IPS-20b (cell line): Measurements from ENCODE around the gene TNFRSF4.

Experiments
- H3K27ac ChIP-seq: one replicate; pipeline ENCODE4 v1.5.1; 2013; ENCODE audit warnings: low read length
- H3K27me3 ChIP-seq: 2 replicates; pipeline ENCODE4 v1.6.1; 2013; ENCODE audit warnings: mild to moderate bottlenecking, low read length, inconsistent platforms; ENCODE audit not compliant: insufficient read depth
- H3K36me3 ChIP-seq: 2 replicates; pipeline ENCODE4 v1.6.1; 2013; ENCODE audit warnings: low read depth, mild to moderate bottlenecking, inconsistent platforms, low read length, moderate library complexity; ENCODE audit not compliant: insufficient read depth
- H3K4me1 ChIP-seq: 2 replicates; pipeline ENCODE4 v1.6.1; 2013; ENCODE audit warnings: mild to moderate bottlenecking, control low read depth, inconsistent platforms, low read length, moderate library complexity; ENCODE audit not compliant: insufficient read depth
- H3K4me3 ChIP-seq: 2 replicates; pipeline ENCODE4 v1.5.1; 2013; ENCODE audit warnings: mild to moderate bottlenecking, low read length, inconsistent platforms
- H3K9ac ChIP-seq: 2 replicates; pipeline ENCODE4 v1.6.1; 2013; ENCODE audit warnings: low read depth, mild to moderate bottlenecking, inconsistent platforms, low read length, moderate library complexity
- H3K9me3 ChIP-seq: 2 replicates; pipeline ENCODE4 v1.6.1; 2013; ENCODE audit warnings: mild to moderate bottlenecking, low read depth, low read length, inconsistent platforms; ENCODE audit not compliant: insufficient read depth

TNFRSF4 gene

GRCh38 chr1:1208713-1209433 is 5.1 kb downstream of the TNFRSF4 start:
- H3K4me1 ChIP-seq, result no peaks in the 10 kb centered on the region
- no peak overlapping the region for H3K27ac ChIP-seq
- no peak overlapping the region for H3K9ac ChIP-seq
- no peaks in the 10 kb centered on the region for H3K36me3 ChIP-seq
- peaks cover 30% of the 10 kb centered on the region for H3K27me3 ChIP-seq
- H3K4me3 ChIP-seq, result no peak overlapping the region
- H3K9me3 ChIP-seq, result no peaks in the 10 kb centered on the region

- H3K27me3 ChIP-seq, result peaks cover 30% of the 10 kb centered on the region
- H3K27ac ChIP-seq, result no peak overlapping the region
- H3K4me3 ChIP-seq, result no peak overlapping the region
- H3K9ac ChIP-seq, result no peak overlapping the region
- no peaks in the 10 kb centered on the region for H3K9me3 ChIP-seq
- no peaks in the 10 kb centered on the region for H3K36me3 ChIP-seq
- H3K4me1 ChIP-seq, result no peaks in the 10 kb centered on the region
Observed at GRCh38 chr1:1207571-1207892, 6.4 kb downstream of the TNFRSF4 start.

GRCh38 chr1:1206966-1207531 is 6.9 kb downstream of the TNFRSF4 start:
- Histone ChIP-seq H3K9ac (no peak overlapping the region), H3K4me1 (no peaks in the 10 kb centered on the region), H3K27ac (no peak overlapping the region), H3K36me3 (no peaks in the 10 kb centered on the region), H3K27me3 (peaks cover 30% of the 10 kb centered on the region), H3K4me3 (peak overlapping the region; percentile 53; the same call in 1 of the 2 replicates), H3K9me3 (no peaks in the 10 kb centered on the region)

DNA sequence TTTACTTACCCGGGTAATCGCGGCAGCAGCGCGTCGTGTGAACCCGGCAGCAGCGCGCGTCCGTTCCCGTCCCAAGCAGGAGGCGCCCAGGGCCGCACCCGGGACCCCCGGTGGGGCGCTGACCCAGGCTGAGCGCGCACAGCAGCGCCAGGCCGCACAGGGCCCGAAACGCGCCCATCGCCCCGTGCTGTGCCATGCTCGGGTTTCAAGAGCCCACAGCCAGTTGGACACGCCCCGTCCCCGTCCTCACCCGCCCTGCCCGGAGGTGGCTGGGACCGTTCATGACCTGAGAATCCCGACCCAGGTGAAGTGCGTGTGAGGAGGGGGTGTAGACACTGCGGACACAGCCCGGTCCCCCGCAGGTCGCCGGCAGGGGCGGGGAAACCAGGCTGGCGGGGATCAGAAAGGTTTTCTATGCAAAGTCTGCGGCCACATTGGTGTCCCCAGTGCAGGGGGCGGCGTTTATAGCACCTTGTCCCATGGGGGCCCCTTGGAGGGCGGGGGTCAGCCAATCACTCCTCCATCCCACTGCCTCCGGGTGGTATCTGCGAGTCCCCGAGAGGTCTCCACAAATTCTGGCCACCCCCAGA is 7.5 kb downstream of the TNFRSF4 start, which contains the start of gene TNFRSF18:
Gene TNFRSF18, minus strand, starts transcription at position 217 of the 590 bp plus-strand sequence. Its CDS starts 21 bp downstream, at position 196.
- H3K9ac ChIP-seq, result no peak within 1 kb of the TSS
- peak within 1 kb of the TSS; percentile 53; the same call in 1 of the 2 replicates for H3K4me3 ChIP-seq
- no peaks in the 10 kb centered on the region for H3K9me3 ChIP-seq
- no peaks in the 10 kb centered on the region for H3K4me1 ChIP-seq
- no peaks in the 10 kb centered on the region for H3K36me3 ChIP-seq
- peaks cover 30% of the 10 kb centered on the region for H3K27me3 ChIP-seq
- no peak within 1 kb of the TSS for H3K27ac ChIP-seq

DNA sequence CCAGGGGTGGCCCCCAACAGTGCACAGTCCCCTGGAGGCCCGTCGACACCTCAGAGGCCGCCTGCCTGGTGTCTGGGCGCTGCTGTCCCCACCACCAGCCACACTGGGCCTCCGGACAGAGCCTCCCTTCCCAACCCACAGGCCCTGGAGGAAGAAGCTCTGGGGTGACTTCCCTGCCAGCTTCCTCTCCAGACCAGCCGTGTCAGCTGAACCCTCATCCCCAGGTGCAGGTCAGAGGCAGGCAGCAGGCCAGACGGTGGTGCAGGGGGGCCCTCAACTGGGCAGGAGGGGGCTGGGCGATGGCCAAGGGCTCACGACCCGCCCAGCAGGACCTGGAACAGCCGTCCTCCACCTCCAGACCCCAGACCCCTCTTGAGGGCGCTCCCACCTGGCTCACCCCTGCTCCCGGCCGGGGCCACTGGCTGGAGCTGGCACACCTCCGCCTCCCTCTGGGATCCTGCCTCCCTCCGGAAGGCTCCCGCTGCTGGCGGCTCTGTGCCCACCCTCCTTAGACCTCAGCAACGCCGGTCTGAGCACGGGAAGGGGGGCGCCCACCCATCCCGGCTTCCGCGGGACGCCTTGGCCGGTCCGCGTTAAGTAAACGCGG is 8.1 kb downstream of the TNFRSF4 start:
- Histone ChIP-seq H3K4me1 (no peaks in the 10 kb centered on the region), H3K27ac (no peak overlapping the region), H3K4me3 (peak overlapping the region; percentile 53; the same call in 1 of the 2 replicates), H3K36me3 (no peaks in the 10 kb centered on the region), H3K9me3 (no peaks in the 10 kb centered on the region), H3K9ac (no peak overlapping the region), H3K27me3 (peaks cover 30% of the 10 kb centered on the region)

DNA sequence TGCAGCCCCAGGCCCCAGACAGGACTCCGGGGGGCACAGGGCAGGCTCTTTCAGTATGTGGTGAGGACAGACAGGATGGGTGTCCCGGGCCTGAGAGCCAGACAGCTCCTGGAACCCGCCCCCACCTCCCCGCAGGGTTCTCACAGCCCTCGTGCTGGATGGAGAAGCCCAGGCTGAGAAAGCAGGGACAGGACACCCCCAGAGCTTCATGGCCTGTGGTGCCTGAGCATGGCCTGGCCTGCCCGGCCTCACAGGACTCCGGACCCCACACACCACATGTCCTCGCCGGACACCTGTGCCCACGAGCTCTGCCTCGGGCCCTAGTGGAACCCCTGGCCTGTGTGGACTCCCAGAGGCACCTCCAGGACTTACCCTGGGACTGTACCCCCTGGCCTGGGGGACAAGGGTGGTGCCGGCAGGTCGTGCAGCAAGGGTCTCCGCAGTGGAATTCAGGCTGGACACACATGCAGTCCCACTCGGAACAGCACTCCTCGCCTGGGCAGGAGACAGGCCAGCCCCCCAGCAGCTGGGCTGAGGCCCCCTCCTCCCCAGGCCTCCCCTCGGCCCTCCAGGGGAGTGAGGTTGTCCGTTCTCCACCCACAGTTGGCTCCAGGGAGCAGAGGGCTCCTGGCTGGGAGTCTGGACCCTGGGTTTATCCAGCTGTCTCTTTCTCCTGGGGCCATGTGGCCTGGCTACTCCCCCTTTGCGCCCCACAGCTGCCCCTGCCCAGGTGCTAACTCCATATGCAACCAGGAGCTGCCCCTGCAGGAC is 8.8 kb downstream of the TNFRSF4 start:
- Histone ChIP-seq H3K4me1 (no peaks in the 10 kb centered on the region), H3K4me3 (no peak overlapping the region), H3K36me3 (no peaks in the 10 kb centered on the region)

GRCh38 chr1:1204425-1204920 is 9.5 kb downstream of the TNFRSF4 start:
- Histone ChIP-seq H3K27ac (no peak overlapping the region), H3K36me3 (no peaks in the 10 kb centered on the region), H3K4me1 (no peaks in the 10 kb centered on the region), H3K27me3 (peaks cover 41% of the 10 kb centered on the region), H3K9me3 (no peaks in the 10 kb centered on the region), H3K4me3 (no peak overlapping the region), H3K9ac (no peak overlapping the region)

More for the DNA sequence above, 8.8 kb downstream of the TNFRSF4 start:
- no peaks in the 10 kb centered on the region for H3K9me3 ChIP-seq
- peaks cover 35% of the 10 kb centered on the region for H3K27me3 ChIP-seq
- no peak overlapping the region for H3K27ac ChIP-seq
- no peak overlapping the region for H3K9ac ChIP-seq

GRCh38 chr1:1203561-1204424 is 10.2 kb downstream of the TNFRSF4 start:
- H3K4me1 ChIP-seq, result no peaks in the 10 kb centered on the region
- H3K27me3 ChIP-seq, result peaks cover 41% of the 10 kb centered on the region
- no peak overlapping the region for H3K27ac ChIP-seq
- H3K9ac ChIP-seq, result no peak overlapping the region
- no peak overlapping the region for H3K4me3 ChIP-seq
- H3K36me3 ChIP-seq, result no peaks in the 10 kb centered on the region
- no peaks in the 10 kb centered on the region for H3K9me3 ChIP-seq

DNA sequence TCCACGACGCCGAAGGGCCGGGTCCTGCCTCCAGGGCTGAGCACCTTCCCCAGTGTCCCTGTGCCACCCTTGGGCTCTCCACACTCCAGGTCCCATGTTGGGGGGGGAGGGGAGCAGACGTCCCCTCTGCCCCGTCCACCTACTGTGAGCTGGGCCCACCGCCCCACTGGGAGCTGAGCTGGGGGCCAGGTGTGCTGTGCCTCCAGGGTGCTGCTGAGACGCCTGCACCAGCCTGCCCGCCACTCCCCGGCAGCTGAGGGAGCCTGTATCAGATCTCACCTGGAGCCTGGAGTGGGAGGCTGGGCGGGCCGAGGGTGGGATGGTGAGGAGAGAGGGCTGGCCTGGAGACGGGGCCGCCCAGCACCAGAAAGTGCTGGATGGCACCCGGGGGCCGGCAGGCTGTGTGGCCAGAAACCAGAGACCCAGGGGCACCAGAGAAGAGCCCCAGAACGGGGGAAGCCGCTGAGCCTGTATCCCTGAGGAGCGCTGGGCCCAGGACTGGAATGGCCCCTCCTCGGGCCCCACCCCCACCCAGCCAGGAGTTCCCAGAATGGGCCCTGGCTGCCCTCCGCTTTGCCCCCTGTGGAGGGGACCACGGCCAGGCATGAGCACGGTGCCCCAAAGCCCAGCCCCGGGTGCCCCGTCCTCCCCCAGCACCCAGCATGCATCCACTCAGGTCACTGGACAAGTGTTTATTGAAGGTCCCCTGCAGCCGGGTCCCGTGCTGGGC is 11.0 kb downstream of the TNFRSF4 start:
- H3K27me3 ChIP-seq, result peaks cover 41% of the 10 kb centered on the region
- no peaks in the 10 kb centered on the region for H3K9me3 ChIP-seq

More for the DNA sequence above, 11.0 kb downstream of the TNFRSF4 start:
- Histone ChIP-seq H3K36me3 (no peaks in the 10 kb centered on the region), H3K9ac (no peak overlapping the region), H3K27ac (no peak overlapping the region), H3K4me1 (no peaks in the 10 kb centered on the region), H3K4me3 (no peak overlapping the region)
